AG04450 (cell line): ENCODE data around the gene CYP1A2. TPM values are rescaled to one million over a fixed set of nuclear protein-coding genes. Genes with fewer than 3 reads are reported as not detected.
A peak's percentile ranks its signal among the peaks of the same experiment; 100 is the strongest.

Source experiments
- CTCF ChIA-PET: fragments of 300-600, 350-600 bp; formaldehyde crosslinking; extraction: SDS; loops from one replicate; lab custom pipeline; 2022; ENCODE audit warnings: antibody characterized with exemption, inconsistent platforms; lab: Charles Lee
- POLR2A ChIA-PET: fragments of 350-600 bp; formaldehyde crosslinking; extraction: SDS; loops from one replicate; lab custom pipeline; 2021; ENCODE audit warnings: antibody characterized with exemption, inconsistent platforms; lab: Yijun Ruan, JAX
- DNase-seq: peaks from one replicate; pipeline ENCODE4 v3.0.0-alpha.2; 2011; ENCODE audit warnings: low read depth, low spot score
- H3K27ac ChIP-seq: one replicate; pipeline ENCODE4 v1.5.1; 2012; ENCODE audit warnings: low read depth, low read length, control low read depth
- H3K27me3 ChIP-seq: one replicate; pipeline ENCODE4 v1.6.0; 2012; ENCODE audit warnings: low read length; ENCODE audit not compliant: control insufficient read depth, insufficient read depth
- H3K4me3 ChIP-seq: 2 replicates; pipeline ENCODE4 v1.5.1; 2011; ENCODE audit warnings: mild to moderate bottlenecking, low read depth, low read length, control low read depth
- H3K9me3 ChIP-seq: 2 replicates; pipeline ENCODE4 v1.5.1; 2012; ENCODE audit warnings: low read length; ENCODE audit not compliant: control insufficient read depth, insufficient read depth
- polyA plus RNA-seq: library from polyadenylated mRNA; depleted of rRNA; stranded (reverse); fragments of >200 nt; gene quantifications from 2 replicates; pipeline ENCODE4 v1.2.3, GENCODE V29; 2011
- TF ChIP-seq, protein P1 (sequence below): IDR thresholded peaks from 2 replicates; pipeline ENCODE4 v1.5.1; 2011; ENCODE audit warnings: low read depth, low read length, control low read depth, inconsistent platforms

CYP1A2 gene
- polyA plus RNA-seq, 1 experiment: not detected

DNA sequence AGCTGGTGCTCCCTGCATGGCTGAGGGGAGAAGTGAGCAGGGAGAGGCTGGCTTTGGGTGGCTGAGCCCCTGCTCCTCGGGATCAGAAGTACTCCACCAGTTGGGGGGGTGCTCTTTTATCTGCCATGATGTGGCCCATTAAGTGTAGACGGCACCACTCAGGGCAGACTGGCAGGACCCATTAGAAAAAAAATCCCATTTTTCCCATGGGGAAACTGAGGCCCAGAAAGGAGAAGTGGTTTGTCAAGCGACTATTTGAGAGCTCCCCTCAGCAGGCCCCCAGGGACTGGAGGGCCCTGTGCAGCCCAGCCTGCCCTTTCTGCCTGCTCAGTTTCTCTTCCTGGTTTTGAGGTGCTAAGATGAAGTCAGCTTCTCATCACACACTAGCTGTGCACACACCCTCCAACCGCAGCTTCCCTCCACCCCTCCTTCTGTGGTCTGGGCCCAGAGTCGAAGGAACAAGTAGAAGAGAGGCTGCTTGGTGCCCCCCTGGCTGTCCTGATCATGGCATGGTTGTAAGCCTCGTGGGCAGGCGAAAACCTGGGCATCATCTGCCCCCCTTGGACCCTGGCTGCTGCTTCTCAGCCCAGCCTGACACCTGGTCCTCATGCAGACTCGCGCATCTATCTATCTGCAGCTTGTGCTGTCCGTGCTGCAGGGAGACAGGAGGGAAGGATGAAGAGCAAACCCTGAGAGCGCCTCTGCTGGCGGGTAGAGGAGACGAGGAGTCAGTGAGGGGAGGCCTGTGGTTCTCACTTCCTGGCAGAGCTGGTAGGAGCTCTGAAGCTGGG is 38.8 kb downstream of the CYP1A2 start:
- H3K4me3 ChIP-seq: no peak overlapping the region
- TF ChIP-seq, protein P1, sequence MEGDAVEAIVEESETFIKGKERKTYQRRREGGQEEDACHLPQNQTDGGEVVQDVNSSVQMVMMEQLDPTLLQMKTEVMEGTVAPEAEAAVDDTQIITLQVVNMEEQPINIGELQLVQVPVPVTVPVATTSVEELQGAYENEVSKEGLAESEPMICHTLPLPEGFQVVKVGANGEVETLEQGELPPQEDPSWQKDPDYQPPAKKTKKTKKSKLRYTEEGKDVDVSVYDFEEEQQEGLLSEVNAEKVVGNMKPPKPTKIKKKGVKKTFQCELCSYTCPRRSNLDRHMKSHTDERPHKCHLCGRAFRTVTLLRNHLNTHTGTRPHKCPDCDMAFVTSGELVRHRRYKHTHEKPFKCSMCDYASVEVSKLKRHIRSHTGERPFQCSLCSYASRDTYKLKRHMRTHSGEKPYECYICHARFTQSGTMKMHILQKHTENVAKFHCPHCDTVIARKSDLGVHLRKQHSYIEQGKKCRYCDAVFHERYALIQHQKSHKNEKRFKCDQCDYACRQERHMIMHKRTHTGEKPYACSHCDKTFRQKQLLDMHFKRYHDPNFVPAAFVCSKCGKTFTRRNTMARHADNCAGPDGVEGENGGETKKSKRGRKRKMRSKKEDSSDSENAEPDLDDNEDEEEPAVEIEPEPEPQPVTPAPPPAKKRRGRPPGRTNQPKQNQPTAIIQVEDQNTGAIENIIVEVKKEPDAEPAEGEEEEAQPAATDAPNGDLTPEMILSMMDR: peak; percentile 71
- no peaks in the 10 kb centered on the region for H3K9me3 ChIP-seq
- POLR2A ChIA-PET: interaction anchor here (0.6 kb wide), 1 partner anchor 71 kb away, joined by 7 read pairs; no protein-coding TSS in a partner anchor
- H3K27me3 ChIP-seq: no peaks in the 10 kb centered on the region
- H3K27ac ChIP-seq: peak overlapping the region; percentile 47
- DNase-seq: peak; percentile 37
- CTCF ChIA-PET: interaction anchor here (0.6 to 2.7 kb wide), 13 partner anchors 9 to 436 kb away, joined by 3 to 16 read pairs (median 4); no protein-coding TSS in a partner anchor

DNA sequence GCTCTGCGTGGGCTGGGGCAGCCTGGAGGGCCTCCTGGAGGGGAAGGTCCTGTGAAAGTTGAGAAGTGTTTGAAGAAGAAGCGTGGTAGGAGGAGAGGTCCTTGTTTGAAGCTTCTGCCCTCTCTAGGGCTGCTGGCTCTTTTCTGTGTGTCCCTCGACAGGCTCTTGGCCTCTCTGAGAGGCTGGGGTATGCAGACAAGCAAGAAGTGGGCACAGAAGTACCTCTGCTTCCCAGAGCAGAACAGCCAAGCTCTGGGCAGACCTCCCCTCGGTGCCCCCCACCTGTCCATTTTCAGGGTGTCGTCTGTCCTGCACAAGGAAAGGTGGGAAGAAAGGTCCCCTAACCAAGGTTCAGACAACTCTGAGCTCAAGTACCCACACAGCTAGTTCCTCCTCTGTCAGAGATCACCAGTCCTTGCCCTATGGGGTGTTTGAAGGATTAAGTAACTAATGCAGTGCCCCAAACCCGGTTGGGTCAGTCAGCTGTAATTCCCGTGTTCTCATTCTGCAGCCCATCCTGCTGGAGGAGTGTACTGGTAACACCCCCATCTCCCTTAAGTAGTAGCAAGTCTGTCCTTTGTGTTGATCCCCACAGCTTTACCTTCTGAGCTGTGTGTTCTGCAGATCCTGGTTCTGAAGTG is 39.5 kb downstream of the CYP1A2 start:
- Histone ChIP-seq H3K4me3 (no peak overlapping the region), H3K27ac (no peak overlapping the region), H3K9me3 (no peaks in the 10 kb centered on the region), H3K27me3 (no peaks in the 10 kb centered on the region)
- ChIA-PET CTCF (interaction anchor here (0.6 to 2.7 kb wide), 11 partner anchors 8 to 155 kb away, joined by 3 to 16 read pairs (median 4); no protein-coding TSS in a partner anchor), POLR2A (no interaction called here)
- no peak for DNase-seq
- TF ChIP-seq, protein P1: no peak

DNA sequence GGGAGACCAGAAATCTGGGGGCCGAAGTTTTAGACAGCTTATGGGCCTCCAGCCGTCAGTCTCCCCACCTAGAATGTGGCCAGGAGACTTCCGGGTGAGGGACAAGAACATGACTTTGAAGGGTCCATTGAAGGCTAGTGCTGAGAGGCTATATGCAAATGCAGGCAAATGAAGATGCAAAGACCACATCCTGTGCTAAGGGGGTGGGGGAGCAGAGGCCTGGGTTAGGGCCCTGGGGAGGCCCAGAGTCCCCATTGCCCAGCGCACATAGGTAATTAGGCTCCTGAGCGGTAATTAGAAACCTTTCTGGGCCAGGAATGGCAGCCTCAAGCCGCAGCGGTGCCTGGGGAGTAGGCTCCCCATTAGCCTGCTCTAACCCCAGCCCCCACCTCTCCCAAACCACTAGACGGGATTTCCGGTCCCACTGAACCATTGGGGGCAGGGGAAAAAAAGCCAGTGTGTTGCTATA is 40.1 kb downstream of the CYP1A2 start:
- H3K27me3 ChIP-seq: no peaks in the 10 kb centered on the region
- CTCF ChIA-PET: interaction anchor here (0.7 to 2.7 kb wide), 4 partner anchors 8 to 20 kb away, joined by 3 to 16 read pairs (median 13); no protein-coding TSS in a partner anchor

DNA sequence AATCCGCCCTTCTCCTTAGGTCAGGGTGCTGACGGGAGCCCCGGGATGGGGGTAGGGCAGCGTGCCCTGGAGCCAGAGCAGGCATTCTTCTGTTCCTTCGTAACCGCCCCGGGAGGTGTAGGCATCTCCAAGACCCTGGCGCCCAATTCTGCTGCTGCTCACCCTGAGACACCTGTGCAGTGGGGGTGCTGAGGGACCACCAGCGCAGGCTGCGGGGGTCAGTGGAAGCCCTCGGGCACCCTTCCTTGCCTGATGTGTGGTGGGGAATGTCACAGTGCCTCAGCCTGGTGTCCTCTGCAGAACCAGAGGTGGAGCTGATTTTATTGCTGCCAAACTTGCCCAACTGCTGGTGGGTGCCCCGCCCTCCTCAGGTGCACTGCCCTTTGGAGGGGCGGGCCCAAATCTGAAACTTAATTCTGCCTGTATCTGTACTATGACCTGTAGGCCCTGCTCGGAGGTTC is 40.6 kb downstream of the CYP1A2 start:
- ChIA-PET POLR2A (no interaction called here), CTCF (interaction anchor here (2.5 kb wide), 1 partner anchor 10 kb away, joined by 14 read pairs; no protein-coding TSS in a partner anchor)
- TF ChIP-seq, protein P1: no peak

More for the DNA sequence above, 40.1 kb downstream of the CYP1A2 start:
- no peak overlapping the region for H3K4me3 ChIP-seq
- POLR2A ChIA-PET: no interaction called here
- TF ChIP-seq, protein P1: no peak
- no peaks in the 10 kb centered on the region for H3K9me3 ChIP-seq
- no peak for DNase-seq
- no peak overlapping the region for H3K27ac ChIP-seq

More for the DNA sequence above, 40.6 kb downstream of the CYP1A2 start:
- Histone ChIP-seq H3K27ac (no peak overlapping the region), H3K9me3 (no peaks in the 10 kb centered on the region), H3K27me3 (no peaks in the 10 kb centered on the region), H3K4me3 (no peak overlapping the region)
- no peak for DNase-seq
